ENCODE measurements around the gene LRMDA. TPM values are rescaled to one million over a fixed set of nuclear protein-coding genes. Genes with fewer than 3 reads are reported as not detected.

Gene LRMDA
- total and polyA plus RNA-seq, 2 of the 8 experiments (the other 6 are each of a cell fraction or from before 2014, with no cell fraction given), result 0.86 to 2.8 TPM

DNA sequence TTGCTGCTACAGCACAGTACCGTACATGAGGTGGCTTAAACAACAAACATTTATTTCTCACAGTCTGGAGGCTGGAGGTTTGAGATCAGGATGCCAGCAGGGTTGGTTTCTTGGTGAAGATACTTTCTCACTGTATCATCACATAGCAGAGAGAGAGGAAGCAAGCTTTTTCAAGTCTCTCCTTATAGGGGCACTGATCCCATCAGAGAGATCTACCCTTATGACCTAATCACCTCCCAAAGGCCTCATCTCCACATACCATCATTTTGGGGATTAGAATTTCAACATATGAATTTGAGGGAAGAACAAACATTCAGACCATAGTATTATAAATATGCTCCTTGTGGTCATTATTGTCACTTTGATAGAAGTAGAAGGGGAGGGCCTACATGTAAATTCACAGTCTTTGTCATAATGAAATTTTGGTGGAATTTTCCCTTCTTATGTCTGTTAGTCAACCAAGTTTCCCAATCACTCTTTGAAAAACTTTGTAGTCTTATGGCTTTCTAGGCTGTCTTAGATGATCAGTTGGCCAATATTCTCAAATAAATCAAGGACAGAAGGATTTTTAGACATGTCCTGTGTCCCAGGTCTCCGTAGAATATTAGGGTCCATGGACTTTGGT is 606.2 kb downstream of the LRMDA start (continued):
- TF ChIP-seq MAFK (IDR thresholded peaks at IDR 0.05; ENCODE audit: low read depth, low read length), result no peak
- no peak for TF ChIP-seq TBP (IDR thresholded peaks at IDR 0.05; ENCODE audit: low read depth, low read length)
- no peak for TF ChIP-seq SRF (IDR thresholded peaks at IDR 0.05; ENCODE audit: low read depth, low read length)
- TF ChIP-seq, protein P1, sequence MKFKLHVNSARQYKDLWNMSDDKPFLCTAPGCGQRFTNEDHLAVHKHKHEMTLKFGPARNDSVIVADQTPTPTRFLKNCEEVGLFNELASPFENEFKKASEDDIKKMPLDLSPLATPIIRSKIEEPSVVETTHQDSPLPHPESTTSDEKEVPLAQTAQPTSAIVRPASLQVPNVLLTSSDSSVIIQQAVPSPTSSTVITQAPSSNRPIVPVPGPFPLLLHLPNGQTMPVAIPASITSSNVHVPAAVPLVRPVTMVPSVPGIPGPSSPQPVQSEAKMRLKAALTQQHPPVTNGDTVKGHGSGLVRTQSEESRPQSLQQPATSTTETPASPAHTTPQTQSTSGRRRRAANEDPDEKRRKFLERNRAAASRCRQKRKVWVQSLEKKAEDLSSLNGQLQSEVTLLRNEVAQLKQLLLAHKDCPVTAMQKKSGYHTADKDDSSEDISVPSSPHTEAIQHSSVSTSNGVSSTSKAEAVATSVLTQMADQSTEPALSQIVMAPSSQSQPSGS (IDR thresholded peaks at IDR 0.05; ENCODE audit: low read length), result no peak
- no peak for TF ChIP-seq NRF1 (IDR thresholded peaks at IDR 0.05; ENCODE audit: low read depth, low read length)
- TF ChIP-seq CBX8 (IDR thresholded peaks at IDR 0.05; ENCODE audit: borderline replicate concordance, low read depth, low read length), result no peak
- TF ChIP-seq POU5F1 (IDR thresholded peaks at IDR 0.05; ENCODE audit: low read depth, low read length), result no peak
